ENCODE measurements around the gene CYSTM1. TPM values are rescaled to one million over a fixed set of nuclear protein-coding genes. Genes with fewer than 3 reads are reported as not detected.
A peak's percentile ranks its signal among the peaks of the same experiment; 100 is the strongest.

Gene CYSTM1
- total RNA-seq, 1 donor from 2014 or later = 28.1 TPM

DNA sequence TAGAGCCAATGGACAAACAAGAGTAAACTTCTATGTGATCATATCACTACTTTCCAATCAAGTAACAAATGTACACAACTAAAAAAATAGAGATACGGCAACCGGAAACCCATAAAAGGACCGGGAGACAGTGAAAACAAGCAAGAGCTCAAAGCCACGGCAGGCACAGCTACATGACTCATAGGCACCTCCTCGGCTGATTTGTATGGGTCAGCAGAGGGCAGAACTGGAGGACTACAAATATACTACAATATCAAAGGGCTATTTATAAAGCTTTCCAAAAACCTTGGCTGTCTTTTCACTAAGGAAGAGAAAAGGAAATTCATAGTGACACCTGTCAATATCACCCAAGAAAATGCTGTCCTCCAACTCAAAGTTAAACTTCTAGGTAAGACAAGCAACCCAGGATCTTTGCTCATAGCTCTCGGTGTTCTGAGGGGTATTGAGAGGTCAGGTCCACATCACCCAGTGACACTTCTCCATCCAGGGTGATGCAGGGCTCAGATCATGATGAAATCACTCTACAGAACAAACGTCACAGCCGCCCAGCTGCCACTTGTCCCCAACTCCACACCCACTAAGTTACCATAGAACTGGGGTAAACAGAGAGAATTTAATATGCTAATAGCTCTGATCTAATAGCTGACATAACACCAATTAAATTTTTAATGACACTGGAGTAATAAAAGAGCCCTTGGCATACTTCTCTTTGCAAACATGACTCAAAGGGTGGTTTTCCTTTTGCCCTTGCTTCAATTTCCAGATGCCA is 86.6 kb downstream of the CYSTM1 start:
- H3K36me3 Mint-ChIP-seq (ENCODE audit: insufficient read depth) = peaks cover 11% of the 10 kb centered on the region
- peak overlapping the region; percentile 12 for H3K4me3 Mint-ChIP-seq (ENCODE audit: low read depth)
- no peaks in the 10 kb centered on the region for H3K9me3 Mint-ChIP-seq (ENCODE audit: low read depth)
- H3K27me3 Mint-ChIP-seq = no peaks in the 10 kb centered on the region
- peaks cover 44% of the 10 kb centered on the region for H3K4me1 Mint-ChIP-seq (ENCODE audit: low read depth)
- TF ChIP-seq, protein P1, sequence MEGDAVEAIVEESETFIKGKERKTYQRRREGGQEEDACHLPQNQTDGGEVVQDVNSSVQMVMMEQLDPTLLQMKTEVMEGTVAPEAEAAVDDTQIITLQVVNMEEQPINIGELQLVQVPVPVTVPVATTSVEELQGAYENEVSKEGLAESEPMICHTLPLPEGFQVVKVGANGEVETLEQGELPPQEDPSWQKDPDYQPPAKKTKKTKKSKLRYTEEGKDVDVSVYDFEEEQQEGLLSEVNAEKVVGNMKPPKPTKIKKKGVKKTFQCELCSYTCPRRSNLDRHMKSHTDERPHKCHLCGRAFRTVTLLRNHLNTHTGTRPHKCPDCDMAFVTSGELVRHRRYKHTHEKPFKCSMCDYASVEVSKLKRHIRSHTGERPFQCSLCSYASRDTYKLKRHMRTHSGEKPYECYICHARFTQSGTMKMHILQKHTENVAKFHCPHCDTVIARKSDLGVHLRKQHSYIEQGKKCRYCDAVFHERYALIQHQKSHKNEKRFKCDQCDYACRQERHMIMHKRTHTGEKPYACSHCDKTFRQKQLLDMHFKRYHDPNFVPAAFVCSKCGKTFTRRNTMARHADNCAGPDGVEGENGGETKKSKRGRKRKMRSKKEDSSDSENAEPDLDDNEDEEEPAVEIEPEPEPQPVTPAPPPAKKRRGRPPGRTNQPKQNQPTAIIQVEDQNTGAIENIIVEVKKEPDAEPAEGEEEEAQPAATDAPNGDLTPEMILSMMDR (IDR thresholded peaks at IDR 0.05; ENCODE audit: unreplicated experiment) = no peak
- no peak for DNase-seq (ENCODE audit: low spot score, unreplicated experiment)
- H3K27ac Mint-ChIP-seq = peak overlapping the region; percentile 93

DNA sequence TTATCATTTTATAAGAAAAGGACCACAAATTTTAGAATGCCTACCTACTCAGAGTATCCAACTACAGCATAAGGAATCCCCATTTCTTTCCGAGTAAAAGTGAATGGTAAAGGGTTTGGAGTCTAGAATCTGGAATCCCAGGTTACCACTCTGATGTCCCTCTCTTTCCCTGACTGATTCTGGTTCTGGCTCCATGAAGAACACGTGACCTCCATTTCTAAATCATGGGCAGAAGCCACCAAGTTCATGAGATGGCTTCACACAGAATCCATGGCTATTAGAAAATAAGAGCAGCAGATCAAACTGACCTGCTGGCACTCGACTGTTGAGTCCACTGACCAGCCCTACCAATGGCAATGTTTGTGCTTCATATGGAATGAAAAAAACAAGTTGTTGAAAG is 87.2 kb downstream of the CYSTM1 start:
- peaks cover 49% of the 10 kb centered on the region for H3K4me1 Mint-ChIP-seq (ENCODE audit: low read depth)
- DNase-seq (ENCODE audit: low spot score, unreplicated experiment) = no peak
- H3K4me3 Mint-ChIP-seq (ENCODE audit: low read depth) = no peak overlapping the region
- peak overlapping the region; percentile 93 for H3K27ac Mint-ChIP-seq
- TF ChIP-seq, protein P1 (IDR thresholded peaks at IDR 0.05; ENCODE audit: unreplicated experiment) = no peak
- H3K9me3 Mint-ChIP-seq (ENCODE audit: low read depth) = no peaks in the 10 kb centered on the region
- peaks cover 11% of the 10 kb centered on the region for H3K36me3 Mint-ChIP-seq (ENCODE audit: insufficient read depth)
- H3K27me3 Mint-ChIP-seq = no peaks in the 10 kb centered on the region

DNA sequence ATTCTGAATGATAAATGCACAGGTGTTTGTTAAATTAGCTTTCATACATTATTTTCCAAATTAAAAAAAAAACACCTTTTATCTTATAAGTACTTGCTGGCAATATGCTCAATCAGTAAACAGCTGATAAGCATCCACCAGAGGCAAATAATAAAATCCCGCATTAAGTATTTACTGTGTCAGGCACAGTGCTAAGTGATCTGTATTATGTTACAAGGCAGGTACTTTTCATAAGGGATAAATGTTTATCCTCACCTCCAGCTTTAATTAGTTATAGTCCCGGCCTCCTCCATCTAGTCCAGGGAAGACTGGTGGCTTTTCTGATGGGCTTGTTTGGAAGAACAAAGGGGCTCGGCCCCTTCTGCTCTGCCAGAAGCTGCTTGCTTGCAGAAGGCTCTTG is 87.9 kb downstream of the CYSTM1 start:
- H3K4me1 Mint-ChIP-seq (ENCODE audit: low read depth) = peaks cover 53% of the 10 kb centered on the region
- peak overlapping the region; percentile 43 for H3K27ac Mint-ChIP-seq
- no peaks in the 10 kb centered on the region for H3K9me3 Mint-ChIP-seq (ENCODE audit: low read depth)
- TF ChIP-seq, protein P1 (IDR thresholded peaks at IDR 0.05; ENCODE audit: unreplicated experiment) = no peak
- no peaks in the 10 kb centered on the region for H3K27me3 Mint-ChIP-seq
- peaks cover 7% of the 10 kb centered on the region for H3K36me3 Mint-ChIP-seq (ENCODE audit: insufficient read depth)
- no peak for DNase-seq (ENCODE audit: low spot score, unreplicated experiment)
- H3K4me3 Mint-ChIP-seq (ENCODE audit: low read depth) = no peak overlapping the region

DNA sequence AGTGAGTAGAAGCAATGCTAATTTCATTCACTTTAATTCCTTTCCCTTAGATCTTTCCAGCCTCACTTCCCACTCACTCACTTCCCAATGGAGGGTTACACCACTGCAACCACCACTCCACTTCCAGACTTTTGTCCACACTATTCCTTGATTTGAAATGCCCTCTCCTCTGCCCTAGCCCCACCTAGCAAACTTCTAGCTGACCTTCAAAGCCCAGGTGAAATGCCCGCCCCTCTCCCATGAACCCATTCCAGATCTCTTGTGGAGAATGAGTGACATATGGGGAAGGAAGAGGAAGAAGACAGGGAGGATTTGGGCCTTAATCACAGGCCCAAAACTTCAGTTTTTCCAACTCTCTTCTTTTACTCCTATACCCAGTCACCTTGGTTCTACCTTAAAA is 90.9 kb downstream of the CYSTM1 start:
- no peaks in the 10 kb centered on the region for H3K9me3 Mint-ChIP-seq (ENCODE audit: low read depth)
- no peak for DNase-seq (ENCODE audit: low spot score, unreplicated experiment)
- TF ChIP-seq, protein P1 (IDR thresholded peaks at IDR 0.05; ENCODE audit: unreplicated experiment) = no peak
- peaks cover 3% of the 10 kb centered on the region for H3K36me3 Mint-ChIP-seq (ENCODE audit: insufficient read depth)
- H3K4me3 Mint-ChIP-seq (ENCODE audit: low read depth) = peak overlapping the region; percentile 50
- H3K4me1 Mint-ChIP-seq (ENCODE audit: low read depth) = peaks cover 52% of the 10 kb centered on the region
- H3K27me3 Mint-ChIP-seq = no peaks in the 10 kb centered on the region
- H3K27ac Mint-ChIP-seq = peak overlapping the region; percentile 95

DNA sequence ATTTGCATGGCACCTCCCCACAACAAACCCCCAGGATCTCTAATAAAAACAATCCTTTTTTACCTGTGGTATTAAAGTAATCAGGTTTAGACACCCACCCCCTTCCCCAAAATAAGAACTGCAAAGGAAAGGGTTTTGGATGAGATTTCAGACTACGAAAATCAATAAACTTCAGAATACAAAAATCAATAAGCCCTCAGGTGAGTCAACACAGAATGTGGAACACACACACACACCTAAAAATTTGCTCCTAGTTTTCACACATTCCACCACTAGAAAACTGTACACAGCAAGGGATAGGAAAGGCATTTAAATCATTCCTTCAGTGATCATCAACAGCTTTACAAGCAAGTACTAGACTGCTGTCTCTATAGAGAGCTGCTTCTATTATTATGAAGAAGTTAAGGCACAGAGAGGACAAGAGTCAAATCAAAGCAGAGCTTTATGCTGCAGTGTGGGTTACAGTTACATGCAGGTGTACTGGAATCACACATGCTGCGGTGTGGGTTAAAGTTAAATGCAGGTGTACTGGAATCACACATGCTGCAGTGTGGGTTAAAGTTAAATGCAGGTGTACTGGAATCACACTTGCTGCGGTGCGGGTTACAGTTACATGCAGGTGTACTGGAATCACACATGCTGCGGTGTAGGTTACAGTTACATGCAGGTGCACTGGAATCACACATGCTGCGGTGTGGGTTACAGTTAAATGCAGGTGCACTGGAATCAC is 91.6 kb downstream of the CYSTM1 start:
- no peak for DNase-seq (ENCODE audit: low spot score, unreplicated experiment)
- Mint-ChIP-seq H3K27ac (peak overlapping the region; percentile 95), H3K27me3 (no peaks in the 10 kb centered on the region), H3K36me3 (ENCODE audit: insufficient read depth) (peaks cover 5% of the 10 kb centered on the region), H3K4me1 (ENCODE audit: low read depth) (peaks cover 45% of the 10 kb centered on the region), H3K4me3 (ENCODE audit: low read depth) (peak overlapping the region; percentile 50), H3K9me3 (ENCODE audit: low read depth) (no peaks in the 10 kb centered on the region)
- TF ChIP-seq, protein P1 (IDR thresholded peaks at IDR 0.05; ENCODE audit: unreplicated experiment) = no peak

Measured in progenitor cell of endocrine pancreas (in vitro differentiated cells).